ENCODE measurements around the gene RAF1.
"Not testable (repeated sequence)": the region's sequence is repeated elsewhere in the genome, so short reads cannot be mapped to it uniquely, and the experiment has no call there.

The RAF1 gene

GRCh38 chr3:12633108-12633507, 30.8 kb downstream of the RAF1 start:
- DNase-seq: no peak

GRCh38 chr3:12632523-12632922, 31.4 kb downstream of the RAF1 start:
- no peak for DNase-seq

DNA sequence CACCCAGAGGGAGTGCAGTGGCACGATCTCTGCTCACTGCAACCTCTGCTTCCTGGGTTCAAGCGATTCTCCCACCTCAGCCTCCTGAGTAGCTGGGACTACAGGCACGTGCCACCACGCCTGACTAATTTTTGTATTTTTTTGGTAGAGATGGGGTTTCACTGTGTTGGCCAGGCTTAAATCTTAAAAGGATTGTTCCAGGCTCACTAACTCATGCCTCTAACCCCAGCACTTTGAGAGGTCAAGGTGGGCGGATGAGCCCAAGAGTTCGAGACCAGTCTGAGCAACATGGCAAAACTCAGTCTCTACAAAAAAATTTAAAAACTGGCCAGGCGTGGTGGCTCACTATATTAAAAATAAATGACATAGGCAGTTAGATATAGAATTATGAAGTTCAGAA, 33.1 kb downstream of the RAF1 start:
- not testable (repeated sequence) for DNase-seq

DNA sequence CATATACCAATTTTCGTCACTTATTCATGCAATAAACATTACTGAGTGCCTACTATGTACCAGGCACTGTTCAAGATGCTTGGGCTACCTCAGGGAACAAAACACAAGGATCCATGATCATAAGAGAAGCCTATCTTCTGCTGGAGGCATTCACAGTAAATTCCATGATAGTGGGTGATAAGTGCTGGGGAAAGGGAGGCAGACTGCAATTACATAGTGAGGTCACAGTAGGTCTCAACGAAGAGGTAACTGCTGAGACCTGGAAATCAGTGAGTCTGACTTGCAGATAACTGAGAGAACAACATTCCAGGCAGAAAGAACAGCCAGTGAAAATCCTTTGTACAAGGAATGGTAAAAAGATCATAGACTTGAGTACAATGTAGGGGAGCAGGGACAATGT, 33.6 kb downstream of the RAF1 start:
- DNase-seq: no peak

- no peak for DNase-seq
These were observed 34.4 kb downstream of the RAF1 start for GRCh38 chr3:12629560-12629959.

GRCh38 chr3:12628813-12629212, 35.1 kb downstream of the RAF1 start:
- DNase-seq: no peak

DNA sequence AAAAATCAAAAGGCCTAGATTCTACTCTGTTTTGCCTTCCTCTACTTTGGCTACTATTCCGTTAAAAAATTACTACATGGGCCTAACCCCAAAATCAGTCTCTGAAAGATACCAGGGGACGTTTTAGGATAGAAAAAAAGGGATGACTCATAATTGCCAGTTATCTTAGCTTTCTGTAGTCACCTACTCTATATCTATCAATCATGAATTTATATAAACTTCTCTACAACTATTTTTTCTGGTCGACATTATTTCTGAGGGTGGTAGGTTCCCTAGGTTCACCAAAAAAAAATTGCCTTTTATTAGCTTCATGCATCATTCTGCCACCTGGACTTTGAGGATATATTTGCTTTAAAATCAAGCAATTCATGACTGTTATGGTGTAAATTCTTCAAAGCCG, 36.5 kb downstream of the RAF1 start:
- DNase-seq: no peak

- DNase-seq: not testable (repeated sequence)
These were observed 39.0 kb downstream of the RAF1 start for GRCh38 chr3:12624964-12625363.

DNA sequence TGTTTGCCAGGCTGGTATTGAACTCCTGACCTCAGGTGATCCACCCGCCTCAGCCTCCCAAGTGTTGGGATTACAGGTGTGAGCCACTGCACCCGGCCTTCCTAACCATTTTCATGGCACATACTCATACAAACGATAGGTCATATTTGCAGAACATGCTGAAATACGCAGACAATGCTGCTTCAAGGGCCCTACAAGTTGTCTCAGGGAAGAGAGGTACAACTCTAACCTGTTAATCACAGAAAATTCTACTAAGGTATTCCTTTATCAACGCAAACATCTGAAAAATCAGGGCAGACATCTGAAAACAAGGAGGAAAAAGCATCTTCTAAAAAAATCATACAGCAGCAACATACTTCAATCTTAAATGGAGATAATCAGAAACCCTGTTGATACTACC, 39.9 kb downstream of the RAF1 start:
- no peak for DNase-seq

DNA sequence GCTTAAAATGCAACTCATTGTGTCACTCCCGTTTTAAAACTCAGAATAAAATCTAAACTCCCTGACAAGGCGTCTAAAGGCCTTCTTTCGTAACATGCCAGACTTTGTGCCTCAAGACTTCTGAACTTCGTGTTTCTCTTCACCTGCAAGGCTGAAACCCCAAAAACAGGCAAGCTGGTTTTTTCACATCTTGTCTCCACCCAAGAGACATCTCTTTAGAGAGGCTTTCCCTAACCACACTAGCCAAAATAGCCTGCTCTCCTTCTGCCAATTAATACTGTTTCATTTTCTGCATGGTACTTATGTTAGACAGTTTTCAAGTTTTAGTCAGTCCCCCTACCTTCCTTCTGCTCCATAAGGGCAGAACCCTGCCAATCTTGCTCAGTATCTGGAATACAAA, 41.6 kb downstream of the RAF1 start:
- DNase-seq: no peak

DNA sequence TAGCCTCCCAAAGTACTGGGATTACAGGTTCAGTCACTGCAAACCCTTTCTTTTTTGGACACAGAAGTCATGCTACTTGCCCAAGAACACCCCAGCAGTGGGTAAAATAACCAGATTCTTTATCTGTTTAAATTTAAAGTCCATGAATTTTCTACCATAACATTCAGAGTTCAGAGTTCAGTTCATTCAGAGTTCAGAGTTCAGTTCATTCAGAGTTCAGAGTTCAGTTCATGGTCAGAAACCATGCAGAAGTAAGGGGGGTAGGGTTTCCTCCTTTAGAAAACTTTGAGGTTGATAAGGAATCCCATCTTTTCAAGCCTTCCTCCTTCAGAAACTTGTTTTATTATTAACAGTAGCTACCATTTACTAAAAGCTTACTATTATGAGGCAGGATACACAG, 43.2 kb downstream of the RAF1 start:
- no peak for DNase-seq

DNA sequence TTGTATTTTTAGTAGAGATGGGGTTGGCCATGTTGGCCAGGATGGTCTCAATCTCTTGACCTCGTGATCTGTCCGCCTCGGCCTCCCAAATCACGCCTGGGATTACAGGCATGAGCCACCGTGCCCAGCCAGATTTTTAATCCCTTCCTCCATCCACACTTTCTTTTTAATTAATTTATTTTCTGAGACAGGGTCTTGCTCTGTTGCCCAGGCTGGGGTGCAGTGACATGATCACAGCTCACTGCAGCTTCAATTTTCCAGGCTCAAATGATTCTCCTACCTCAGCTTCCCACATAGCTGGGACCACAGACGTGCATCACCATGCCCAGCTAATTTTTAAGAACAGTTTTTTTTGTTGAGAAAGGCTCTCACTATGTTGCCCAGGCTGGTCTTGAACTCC, 43.6 kb downstream of the RAF1 start:
- DNase-seq: no peak

GRCh38 chr3:12618426-12618825, 45.5 kb downstream of the RAF1 start:
- DNase-seq: no peak

DNA sequence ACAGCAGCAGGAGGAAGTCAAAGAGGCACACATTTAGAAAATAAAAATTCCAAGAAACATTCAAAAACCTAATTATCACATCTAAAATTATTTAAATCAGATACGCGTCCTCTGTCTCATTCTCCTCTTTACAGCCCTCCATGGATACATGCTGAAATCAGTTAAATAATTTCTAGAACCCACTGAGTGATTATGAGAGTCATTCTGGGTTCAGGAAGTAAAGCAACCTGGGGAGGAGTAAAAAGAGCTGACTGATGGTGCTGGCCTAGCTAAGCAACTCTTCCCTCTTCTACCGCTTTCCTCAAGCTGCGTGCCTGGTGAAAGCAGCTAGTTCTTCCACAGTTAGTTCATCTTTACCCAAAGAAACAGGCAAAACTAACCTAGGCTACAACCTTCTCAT, 48.7 kb downstream of the RAF1 start:
- DNase-seq: no peak

GRCh38 chr3:12613250-12613649, 50.7 kb downstream of the RAF1 start:
- DNase-seq: no peak

DNA sequence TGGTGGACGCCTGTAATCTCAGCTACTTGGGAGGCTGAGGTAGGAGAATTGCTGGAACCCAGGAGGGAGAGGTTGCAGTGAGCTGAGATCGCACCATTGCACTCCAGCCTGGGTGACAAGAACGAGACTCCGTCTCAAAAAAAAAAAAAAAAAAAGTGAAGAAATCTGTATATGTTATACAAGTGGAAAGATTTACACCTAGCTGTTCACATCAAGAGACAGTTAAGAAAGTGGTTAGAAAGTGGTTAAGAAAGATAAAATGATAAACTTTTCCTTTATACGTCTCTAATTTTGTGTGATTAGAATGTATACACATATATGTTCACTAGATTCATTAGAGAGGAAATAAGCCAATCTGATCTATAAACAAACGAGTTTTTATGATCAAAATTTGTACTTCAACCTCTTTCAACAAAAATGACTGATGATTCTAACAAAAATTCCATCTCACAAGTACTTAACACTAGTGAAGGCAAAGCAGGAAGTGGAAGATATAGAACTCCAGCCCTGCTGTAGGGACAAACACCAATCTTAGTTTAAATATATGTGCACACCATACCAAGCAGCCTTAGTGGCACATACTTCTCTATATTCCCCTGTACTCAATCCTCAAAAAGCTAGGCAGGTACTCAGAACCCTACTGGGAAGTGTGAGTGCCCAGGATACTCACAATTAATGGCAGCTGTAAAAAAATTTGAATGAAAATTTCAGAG, 51.2 kb downstream of the RAF1 start:
- DNase-seq: no peak

DNA sequence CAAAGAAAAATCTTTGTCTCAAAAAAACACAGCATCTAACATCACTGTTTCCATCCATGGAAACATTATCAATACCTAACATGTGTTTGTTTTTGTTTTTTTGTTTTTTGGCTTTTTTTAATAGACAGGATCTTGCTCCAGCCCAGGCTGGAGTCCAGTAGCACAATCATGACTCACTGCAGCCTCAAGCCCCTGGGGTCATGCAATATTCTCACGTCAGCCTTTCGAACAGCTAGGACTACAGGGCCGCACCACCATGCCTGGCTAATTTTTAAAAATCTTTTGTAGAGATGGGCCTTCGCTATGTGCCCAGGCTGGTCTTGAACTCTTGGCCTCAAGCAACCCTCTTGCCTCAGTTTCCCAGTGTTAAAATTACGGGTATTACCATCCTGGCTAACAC, 52.8 kb downstream of the RAF1 start:
- DNase-seq: no peak

- no peak for DNase-seq
These were observed 55.5 kb downstream of the RAF1 start for GRCh38 chr3:12608376-12608775.

- DNase-seq: no peak
These were observed 59.9 kb downstream of the RAF1 start for GRCh38 chr3:12603969-12604368.

DNA sequence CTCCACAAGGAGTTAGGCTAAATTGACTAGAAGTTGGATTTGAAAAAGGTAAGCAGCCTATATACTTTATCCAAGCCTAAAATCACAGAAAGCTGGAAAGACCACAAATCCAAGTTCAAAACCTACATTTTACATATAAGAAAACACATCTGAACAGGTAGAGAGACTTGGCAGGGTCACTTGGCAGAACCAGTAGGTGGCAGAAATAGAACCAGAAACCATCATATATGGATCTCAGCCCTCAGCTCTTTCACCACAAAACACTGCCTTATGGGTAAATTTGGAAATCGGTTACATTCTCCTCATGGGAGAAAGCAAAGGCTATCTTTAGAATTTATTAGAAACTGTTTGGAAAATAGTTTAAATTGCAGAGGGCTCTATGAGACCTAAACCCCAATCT, 62.8 kb downstream of the RAF1 start:
- no peak for DNase-seq

GRCh38 chr3:12598890-12599289, 65.0 kb downstream of the RAF1 start:
- no peak for DNase-seq

- no peak for DNase-seq
These were observed 70.4 kb downstream of the RAF1 start for GRCh38 chr3:12593473-12593872.

GRCh38 chr3:12591997-12592715, 71.8 kb downstream of the RAF1 start:
- DNase-seq: no peak

GRCh38 chr3:12591456-12591855, 72.5 kb downstream of the RAF1 start:
- no peak for DNase-seq

DNA sequence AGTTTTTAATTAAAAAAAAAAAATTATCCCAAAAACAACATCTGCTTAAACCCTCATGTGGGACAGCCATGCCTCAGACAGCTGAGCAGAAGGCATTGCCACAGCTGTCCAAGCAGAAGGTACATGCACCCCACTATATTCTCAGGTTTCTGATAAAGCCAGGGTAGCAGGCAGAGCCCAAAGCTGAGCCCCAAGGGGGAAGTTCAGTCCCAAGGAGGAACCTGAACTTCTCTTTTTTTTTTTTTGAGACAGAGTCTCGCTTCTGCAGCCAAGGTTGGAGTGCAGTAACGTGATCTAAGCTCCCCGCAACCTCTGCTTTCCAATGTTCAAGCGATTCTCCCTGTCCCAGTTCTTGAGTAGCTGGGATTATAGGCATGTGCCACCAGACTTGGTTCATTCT, 73.8 kb downstream of the RAF1 start:
- no peak for DNase-seq
